SK-N-MC (cell line): ENCODE measurements around the gene DVL1.

Source experiments
- EZH2 ChIP-seq: fragments of 200-600 bp; sonication (generic); IDR thresholded peaks from one replicate; pipeline ENCODE4 v1.6.1; 2017; ENCODE audit warnings: antibody characterized with exemption
- FOXP2 ChIP-seq: optimal IDR thresholded peaks from 2 replicates; pipeline ENCODE3; 2011; ENCODE audit warnings: mild to moderate bottlenecking, moderate library complexity; ENCODE audit not compliant: insufficient read depth; ENCODE audit errors: extremely low read length, control extremely low read depth
- POLR2AphosphoS5 ChIP-seq: IDR thresholded peaks from 2 replicates; pipeline ENCODE4 v1.6.1; 2012; ENCODE audit warnings: mild to moderate bottlenecking, low read depth, low read length, borderline replicate concordance

- TF ChIP-seq EZH2 (no peak), POLR2AphosphoS5 (no peak; the same call in 1 of the 2 replicates), FOXP2 (no peak)
These were observed 15.5 kb downstream of the DVL1 start for GRCh38 chr1:1333551-1334241.
